Prostate gland (tissue), 2 donors: ENCODE data around the gene TSTD2. TPM values are rescaled to one million over a fixed set of nuclear protein-coding genes. Genes with fewer than 3 reads are reported as not detected.

Source experiments
- DNase-seq: peaks from one replicate; pipeline ENCODE4 v3.0.0-alpha.2; 2019; ENCODE audit warnings: low spot score
- H3K27ac ChIP-seq, 2 donors: fragments of 200-600 bp; sonication (generic); 2 replicates each; pipeline ENCODE4 v1.5.1; 2017 to 2019
- H3K27me3 ChIP-seq: fragments of 200-600 bp; sonication (generic); replicated peaks from 2 replicates; pipeline ENCODE4 v1.5.1; 2019; ENCODE audit not compliant: insufficient read depth
- H3K36me3 ChIP-seq, 2 donors: fragments of 200-600 bp; sonication (generic); 1 replicate in 1 of 2; 2 replicates in 1 of 2; pipeline versions ENCODE4 v1.5.1 to v1.8.1; 2017 to 2019
- H3K4me1 ChIP-seq: fragments of 200-600 bp; sonication (generic); replicated peaks from 2 replicates; pipeline ENCODE4 v1.5.1; 2019
- H3K4me3 ChIP-seq, 2 donors: fragments of 200-600 bp; sonication (generic); 2 replicates each; pipeline ENCODE4 v1.5.1; 2017 to 2019
- H3K9me3 ChIP-seq: fragments of 200-600 bp; sonication (generic); 2 replicates; pipeline ENCODE4 v1.5.1; 2017
- CTCF ChIP-seq, 4 experiments: fragments of 200-600 bp in 2 of 4; fragments of 450-650 bp in 2 of 4; sonication (generic) in 2 of 4; IDR thresholded peaks; 1 replicate in 3 of 4; 2 replicates in 1 of 4; pipeline ENCODE4 v1.5.1; 2016 to 2019; ENCODE audit warnings: antibody characterized with exemption in 4 of 4, mild to moderate bottlenecking in 2 of 4, moderate library complexity in 2 of 4
- POLR2A ChIP-seq: fragments of 450-650 bp; IDR thresholded peaks from one replicate; pipeline ENCODE4 v1.6.1; 2016; ENCODE audit warnings: antibody characterized with exemption, mild to moderate bottlenecking
- POLR2AphosphoS5 ChIP-seq: sonication (generic); formaldehyde crosslinking; IDR thresholded peaks from one replicate; pipeline ENCODE4 v1.6.1; 2017; ENCODE audit warnings: antibody characterized with exemption
- WGBS: methylation state at CpG from one replicate; pipeline ENCODE4 v1.1.5; 2018; 5-methylcytosine and 5-hydroxymethylcytosine counted together
- intact Hi-C: fragments of 100-400 bp; cut with DNase I; formaldehyde crosslinking; loops from one replicate; pipeline ENCODE4 v1.14.2; 2022
- total RNA-seq, 2 donors: library from RNA; depleted of rRNA; stranded (reverse); fragments of >200 nt; gene quantifications; one replicate each; pipeline ENCODE4 v1.1.0, GENCODE V29; 2016

TSTD2 gene
- total RNA-seq, 2 donors from 2014 or later, result 14.6 to 24.5 TPM

GRCh38 chr9:97568461-97569275 lies 64.5 kb downstream of the TSTD2 start:
- peak overlapping the region in 1 of 2 donors; percentile 75 for H3K27ac ChIP-seq
- H3K4me1 ChIP-seq, result peaks cover 18% of the 10 kb centered on the region
- intact Hi-C loops, result no loop called here
- no peaks in the 10 kb centered on the region for H3K9me3 ChIP-seq
- no peak overlapping the region for H3K4me3 ChIP-seq
- DNase-seq, result no peak
- H3K27me3 ChIP-seq, result no peaks in the 10 kb centered on the region
- WGBS, result 97% methylated on average over 11 of the region's 11 CpGs
- no peak for TF ChIP-seq POLR2A
- no peak for TF ChIP-seq CTCF (IDR thresholded peaks at IDR 0.05)
- TF ChIP-seq POLR2AphosphoS5, result no peak
- H3K36me3 ChIP-seq, result no peaks in the 10 kb centered on the region

GRCh38 chr9:97567894-97568202 lies 65.3 kb downstream of the TSTD2 start:
- no peak for DNase-seq
- H3K9me3 ChIP-seq, result no peaks in the 10 kb centered on the region
- peaks cover 18% of the 10 kb centered on the region for H3K4me1 ChIP-seq
- H3K27me3 ChIP-seq, result no peaks in the 10 kb centered on the region
- H3K27ac ChIP-seq, result peak overlapping the region; percentile 68 to 75
- no peak overlapping the region for H3K4me3 ChIP-seq
- 67% methylated on average over 4 of the region's 4 CpGs for whole genome bisulfite sequencing
- no peaks in the 10 kb centered on the region for H3K36me3 ChIP-seq
- intact Hi-C loops, result no loop called here
- TF ChIP-seq POLR2A (no peak), CTCF (IDR thresholded peaks at IDR 0.05) (no peak), POLR2AphosphoS5 (no peak)

GRCh38 chr9:97567182-97567893 lies 65.8 kb downstream of the TSTD2 start:
- TF ChIP-seq CTCF (IDR thresholded peaks at IDR 0.05), result peak in 1 of 4 experiments; percentile 11
- no peak for TF ChIP-seq POLR2A
- TF ChIP-seq POLR2AphosphoS5, result peak; percentile 84
- H3K9me3 ChIP-seq, result no peaks in the 10 kb centered on the region
- peaks cover 18% of the 10 kb centered on the region for H3K4me1 ChIP-seq
- 50% methylated on average over 9 of the region's 9 CpGs for WGBS
- DNase-seq, result peak; percentile 42
- peak overlapping the region; percentile 68 to 75 for H3K27ac ChIP-seq
- H3K27me3 ChIP-seq, result no peaks in the 10 kb centered on the region
- no peaks in the 10 kb centered on the region for H3K36me3 ChIP-seq
- H3K4me3 ChIP-seq, result no peak overlapping the region
- intact Hi-C loops, result no loop called here

- Histone ChIP-seq H3K27ac (peak overlapping the region; percentile 25 to 56), H3K4me1 (peaks cover 18% of the 10 kb centered on the region), H3K36me3 (no peaks in the 10 kb centered on the region), H3K4me3 (no peak overlapping the region), H3K9me3 (no peaks in the 10 kb centered on the region), H3K27me3 (no peaks in the 10 kb centered on the region)
- 79% methylated on average over 5 of the region's 5 CpGs for WGBS
- no peak for TF ChIP-seq POLR2A
- TF ChIP-seq POLR2AphosphoS5, result no peak
- TF ChIP-seq CTCF (IDR thresholded peaks at IDR 0.05), result no peak
- no peak for DNase-seq
- intact Hi-C loops, result no loop called here
These were observed 67.9 kb downstream of the TSTD2 start for GRCh38 chr9:97565262-97565661.
